Measurements from ENCODE around the gene GPI.
"Not testable (repeated sequence)": the region's sequence is repeated elsewhere in the genome, so short reads cannot be mapped to it uniquely, and the experiment has no call there.

Gene GPI

GRCh38 chr19:34382471-34382870 lies 17.5 kb downstream of the GPI start:
- DNase-seq (ENCODE audit: low spot score), result no peak
- in situ Hi-C loops (cut with MboI; ENCODE audit: low sequenced_read_pairs, unreplicated experiment), result no loop called here

GRCh38 chr19:34383599-34383998 lies 18.6 kb downstream of the GPI start:
- DNase-seq (ENCODE audit: low spot score), result no peak
- TF ChIP-seq, protein P1, sequence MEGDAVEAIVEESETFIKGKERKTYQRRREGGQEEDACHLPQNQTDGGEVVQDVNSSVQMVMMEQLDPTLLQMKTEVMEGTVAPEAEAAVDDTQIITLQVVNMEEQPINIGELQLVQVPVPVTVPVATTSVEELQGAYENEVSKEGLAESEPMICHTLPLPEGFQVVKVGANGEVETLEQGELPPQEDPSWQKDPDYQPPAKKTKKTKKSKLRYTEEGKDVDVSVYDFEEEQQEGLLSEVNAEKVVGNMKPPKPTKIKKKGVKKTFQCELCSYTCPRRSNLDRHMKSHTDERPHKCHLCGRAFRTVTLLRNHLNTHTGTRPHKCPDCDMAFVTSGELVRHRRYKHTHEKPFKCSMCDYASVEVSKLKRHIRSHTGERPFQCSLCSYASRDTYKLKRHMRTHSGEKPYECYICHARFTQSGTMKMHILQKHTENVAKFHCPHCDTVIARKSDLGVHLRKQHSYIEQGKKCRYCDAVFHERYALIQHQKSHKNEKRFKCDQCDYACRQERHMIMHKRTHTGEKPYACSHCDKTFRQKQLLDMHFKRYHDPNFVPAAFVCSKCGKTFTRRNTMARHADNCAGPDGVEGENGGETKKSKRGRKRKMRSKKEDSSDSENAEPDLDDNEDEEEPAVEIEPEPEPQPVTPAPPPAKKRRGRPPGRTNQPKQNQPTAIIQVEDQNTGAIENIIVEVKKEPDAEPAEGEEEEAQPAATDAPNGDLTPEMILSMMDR (IDR thresholded peaks at IDR 0.05; ENCODE audit: borderline replicate concordance, control extremely low read depth, extremely low read depth, insufficient read depth, missing control alignments), result no peak
- in situ Hi-C loops (cut with MboI; ENCODE audit: low sequenced_read_pairs, unreplicated experiment), result no loop called here

More at GRCh38 chr19:34382471-34382870, 17.5 kb downstream of the GPI start:
- TF ChIP-seq, protein P1 (IDR thresholded peaks at IDR 0.05; ENCODE audit: borderline replicate concordance, control extremely low read depth, extremely low read depth, insufficient read depth, missing control alignments), result no peak

GRCh38 chr19:34386645-34387445 lies 21.8 kb downstream of the GPI start:
- no peak for DNase-seq (ENCODE audit: low spot score)
- TF ChIP-seq, protein P1 (IDR thresholded peaks at IDR 0.05; ENCODE audit: borderline replicate concordance, control extremely low read depth, extremely low read depth, insufficient read depth, missing control alignments), result no peak
- in situ Hi-C loops (cut with MboI; ENCODE audit: low sequenced_read_pairs, unreplicated experiment), result no loop called here

DNA sequence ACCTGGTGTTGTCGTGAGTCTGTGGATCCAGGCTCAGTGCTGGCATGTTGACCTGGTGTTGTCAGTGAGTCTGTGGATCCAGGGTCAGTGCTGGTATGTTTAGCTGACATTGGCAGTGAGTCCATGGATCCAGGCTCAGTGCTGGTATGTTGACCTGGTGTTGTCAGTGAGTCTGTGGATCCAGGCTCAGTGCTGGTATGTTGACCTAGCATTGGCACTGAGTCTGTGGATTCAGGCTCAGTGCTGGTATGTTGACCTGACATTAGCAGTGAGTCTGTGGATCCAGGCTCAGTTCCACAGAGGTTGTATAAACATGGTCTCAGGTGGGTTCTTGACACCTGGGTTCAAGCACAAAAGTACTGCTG lies 22.4 kb downstream of the GPI start:
- in situ Hi-C loops (cut with MboI; ENCODE audit: low sequenced_read_pairs, unreplicated experiment), result no loop called here
- TF ChIP-seq, protein P1 (IDR thresholded peaks at IDR 0.05; ENCODE audit: borderline replicate concordance, control extremely low read depth, extremely low read depth, insufficient read depth, missing control alignments), result no peak
- DNase-seq (ENCODE audit: low spot score), result no peak

GRCh38 chr19:34388745-34389144 lies 23.7 kb downstream of the GPI start:
- in situ Hi-C loops (cut with MboI; ENCODE audit: low sequenced_read_pairs, unreplicated experiment); DNase-seq (ENCODE audit: low spot score): not testable (repeated sequence)

DNA sequence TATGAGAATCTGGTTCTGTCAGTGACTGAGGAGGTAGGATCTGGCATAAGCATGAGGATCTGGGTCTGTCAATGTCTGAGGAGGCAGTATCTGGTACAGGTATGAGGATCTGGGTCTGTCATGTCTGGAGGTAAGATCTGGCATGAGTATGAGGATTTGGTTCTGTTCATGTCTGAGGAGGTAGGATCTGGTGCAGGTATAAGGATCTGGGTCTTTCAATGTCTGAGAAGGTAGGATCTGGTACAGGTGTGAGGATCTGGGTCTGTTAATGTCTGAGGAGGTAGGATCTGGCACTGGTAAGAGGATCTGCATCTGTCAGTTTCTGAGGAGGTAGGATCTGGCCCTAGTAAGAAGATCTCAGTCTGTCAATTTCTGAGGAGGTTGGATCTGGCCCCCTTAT lies 26.8 kb downstream of the GPI start:
- no peak for DNase-seq (ENCODE audit: low spot score)
- in situ Hi-C loops (cut with MboI; ENCODE audit: low sequenced_read_pairs, unreplicated experiment), result no loop called here
- TF ChIP-seq, protein P1 (IDR thresholded peaks at IDR 0.05; ENCODE audit: borderline replicate concordance, control extremely low read depth, extremely low read depth, insufficient read depth, missing control alignments), result no peak

DNA sequence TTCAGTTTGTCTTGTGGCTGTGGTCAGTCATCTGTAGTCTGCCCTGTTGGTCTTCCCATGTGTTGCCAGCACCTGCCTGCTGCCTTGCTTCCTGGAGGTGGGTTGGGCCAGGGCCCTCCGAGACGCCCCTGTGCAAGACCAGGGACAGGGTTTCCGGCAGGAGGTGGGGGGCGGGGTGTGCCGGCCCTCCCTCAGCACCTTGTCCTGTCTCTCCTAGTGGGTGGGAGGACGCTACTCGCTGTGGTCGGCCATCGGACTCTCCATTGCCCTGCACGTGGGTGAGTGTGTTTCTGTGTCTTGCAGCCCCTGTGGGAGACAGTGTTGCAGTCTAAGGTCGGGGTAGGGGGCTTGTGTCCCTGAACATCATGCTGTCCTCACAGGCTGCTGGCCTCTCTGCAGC lies 28.0 kb downstream of the GPI start:
- DNase-seq (ENCODE audit: low spot score), result no peak
- TF ChIP-seq, protein P1 (IDR thresholded peaks at IDR 0.05; ENCODE audit: borderline replicate concordance, control extremely low read depth, extremely low read depth, insufficient read depth, missing control alignments), result no peak
- in situ Hi-C loops (cut with MboI; ENCODE audit: low sequenced_read_pairs, unreplicated experiment), result no loop called here
